ENCODE results near the gene ASCL5.
"Not testable (repeated sequence)": the region's sequence is repeated elsewhere in the genome, so short reads cannot be mapped to it uniquely, and the experiment has no call there.

ASCL5 gene

DNA sequence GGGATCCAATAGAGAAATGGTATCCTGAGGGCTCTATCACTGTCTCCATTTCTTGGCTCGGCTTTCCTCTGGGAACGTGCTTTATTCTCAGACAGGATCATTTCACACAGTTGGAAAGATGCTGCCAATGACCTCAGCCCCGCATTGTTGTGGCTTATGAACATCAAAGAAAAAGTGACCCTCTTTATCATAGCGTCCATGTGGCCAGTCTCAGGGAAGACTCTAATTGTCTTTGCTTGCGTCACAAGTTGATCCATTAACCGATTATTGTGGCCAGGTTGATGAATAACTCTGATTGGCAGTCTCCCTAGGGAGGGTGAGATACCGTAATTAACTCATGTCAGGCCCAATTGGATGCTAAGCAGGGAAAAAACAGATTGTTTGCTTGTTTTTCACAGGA, 37.7 kb upstream of the ASCL5 start:
- Histone ChIP-seq H3K4me3 (replicated peaks; ENCODE audit: low read depth, low read length) (no peak overlapping the region), H3K27me3 (replicated peaks; ENCODE audit: control insufficient read depth, insufficient read depth, low read length) (no peaks in the 10 kb centered on the region; the same call in 1 of the 2 replicates), H3K36me3 (ENCODE audit: control insufficient read depth, insufficient read depth, low read length) (no peaks in the 10 kb centered on the region)
- TF ChIP-seq, protein P1, sequence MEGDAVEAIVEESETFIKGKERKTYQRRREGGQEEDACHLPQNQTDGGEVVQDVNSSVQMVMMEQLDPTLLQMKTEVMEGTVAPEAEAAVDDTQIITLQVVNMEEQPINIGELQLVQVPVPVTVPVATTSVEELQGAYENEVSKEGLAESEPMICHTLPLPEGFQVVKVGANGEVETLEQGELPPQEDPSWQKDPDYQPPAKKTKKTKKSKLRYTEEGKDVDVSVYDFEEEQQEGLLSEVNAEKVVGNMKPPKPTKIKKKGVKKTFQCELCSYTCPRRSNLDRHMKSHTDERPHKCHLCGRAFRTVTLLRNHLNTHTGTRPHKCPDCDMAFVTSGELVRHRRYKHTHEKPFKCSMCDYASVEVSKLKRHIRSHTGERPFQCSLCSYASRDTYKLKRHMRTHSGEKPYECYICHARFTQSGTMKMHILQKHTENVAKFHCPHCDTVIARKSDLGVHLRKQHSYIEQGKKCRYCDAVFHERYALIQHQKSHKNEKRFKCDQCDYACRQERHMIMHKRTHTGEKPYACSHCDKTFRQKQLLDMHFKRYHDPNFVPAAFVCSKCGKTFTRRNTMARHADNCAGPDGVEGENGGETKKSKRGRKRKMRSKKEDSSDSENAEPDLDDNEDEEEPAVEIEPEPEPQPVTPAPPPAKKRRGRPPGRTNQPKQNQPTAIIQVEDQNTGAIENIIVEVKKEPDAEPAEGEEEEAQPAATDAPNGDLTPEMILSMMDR (IDR thresholded peaks at IDR 0.05; ENCODE audit: insufficient read depth, low read length, poor library complexity, severe bottlenecking): no peak
- DNase-seq (ENCODE audit: extremely low read depth, insufficient read length): no peak

- Histone ChIP-seq H3K4me3 (replicated peaks; ENCODE audit: low read depth, low read length) (no peak overlapping the region), H3K36me3 (ENCODE audit: control insufficient read depth, insufficient read depth, low read length) (no peaks in the 10 kb centered on the region), H3K27me3 (replicated peaks; ENCODE audit: control insufficient read depth, insufficient read depth, low read length) (no peaks in the 10 kb centered on the region; the same call in 1 of the 2 replicates)
- DNase-seq (ENCODE audit: extremely low read depth, insufficient read length): no peak
- TF ChIP-seq, protein P1 (IDR thresholded peaks at IDR 0.05; ENCODE audit: insufficient read depth, low read length, poor library complexity, severe bottlenecking): no peak
Observed at GRCh38 chr1:201163707-201164106, 36.7 kb upstream of the ASCL5 start.

DNA sequence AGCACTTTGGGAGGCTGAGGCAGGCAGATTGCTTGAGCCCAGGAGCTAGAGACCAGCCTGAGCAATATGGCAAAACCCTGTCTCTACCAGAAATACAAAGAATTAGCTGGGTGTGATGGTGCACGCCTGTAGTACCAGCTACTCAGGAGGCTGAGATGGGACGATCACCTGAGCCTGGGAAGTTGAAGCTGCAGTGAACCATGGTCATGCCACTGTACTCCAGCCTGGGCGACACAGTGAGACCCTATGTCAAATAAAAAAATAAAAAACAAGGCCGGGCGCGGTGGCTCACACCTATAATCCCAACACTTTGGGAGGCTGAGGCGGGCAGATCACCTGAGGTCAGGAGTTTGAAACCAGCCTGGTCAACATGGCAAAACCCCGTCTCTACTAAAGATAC, 36.1 kb upstream of the ASCL5 start:
- not testable (repeated sequence) for H3K36me3 ChIP-seq (ENCODE audit: control insufficient read depth, insufficient read depth, low read length); DNase-seq (ENCODE audit: extremely low read depth, insufficient read length); H3K27me3 ChIP-seq (replicated peaks; ENCODE audit: control insufficient read depth, insufficient read depth, low read length); H3K4me3 ChIP-seq (replicated peaks; ENCODE audit: low read depth, low read length)

DNA sequence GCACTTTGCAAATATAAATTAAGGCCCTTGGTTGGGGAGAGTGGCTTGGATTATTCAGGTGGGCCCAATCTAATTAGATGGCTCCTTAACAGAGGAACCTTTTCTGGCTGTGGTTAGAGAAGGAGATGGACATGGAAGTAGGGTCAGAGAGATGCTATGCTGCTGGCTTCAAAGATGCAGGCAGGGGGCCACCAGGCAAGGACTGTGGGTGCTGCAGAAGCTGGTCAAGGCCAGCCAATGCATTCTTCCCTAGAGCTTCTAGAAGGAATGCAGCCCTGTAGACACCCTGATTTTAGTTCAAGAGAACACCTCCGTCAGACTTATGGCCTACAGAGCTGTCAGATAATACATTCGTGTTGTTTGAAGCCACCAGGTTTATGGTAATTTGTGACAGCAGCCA, 31.0 kb upstream of the ASCL5 start:
- no peaks in the 10 kb centered on the region for H3K36me3 ChIP-seq (ENCODE audit: control insufficient read depth, insufficient read depth, low read length)
- no peak for DNase-seq (ENCODE audit: extremely low read depth, insufficient read length)
- H3K4me3 ChIP-seq (replicated peaks; ENCODE audit: low read depth, low read length): no peak overlapping the region
- H3K27me3 ChIP-seq (replicated peaks; ENCODE audit: control insufficient read depth, insufficient read depth, low read length): no peaks in the 10 kb centered on the region
- TF ChIP-seq, protein P1 (IDR thresholded peaks at IDR 0.05; ENCODE audit: insufficient read depth, low read length, poor library complexity, severe bottlenecking): no peak

- no peaks in the 10 kb centered on the region for H3K27me3 ChIP-seq (replicated peaks; ENCODE audit: control insufficient read depth, insufficient read depth, low read length)
- TF ChIP-seq, protein P1 (IDR thresholded peaks at IDR 0.05; ENCODE audit: insufficient read depth, low read length, poor library complexity, severe bottlenecking): no peak
- H3K4me3 ChIP-seq (replicated peaks; ENCODE audit: low read depth, low read length): no peak overlapping the region
- DNase-seq (ENCODE audit: extremely low read depth, insufficient read length): no peak
- H3K36me3 ChIP-seq (ENCODE audit: control insufficient read depth, insufficient read depth, low read length): no peaks in the 10 kb centered on the region; the same call in none of the 2 replicates
Observed at GRCh38 chr1:201156819-201157218, 29.8 kb upstream of the ASCL5 start.

DNA sequence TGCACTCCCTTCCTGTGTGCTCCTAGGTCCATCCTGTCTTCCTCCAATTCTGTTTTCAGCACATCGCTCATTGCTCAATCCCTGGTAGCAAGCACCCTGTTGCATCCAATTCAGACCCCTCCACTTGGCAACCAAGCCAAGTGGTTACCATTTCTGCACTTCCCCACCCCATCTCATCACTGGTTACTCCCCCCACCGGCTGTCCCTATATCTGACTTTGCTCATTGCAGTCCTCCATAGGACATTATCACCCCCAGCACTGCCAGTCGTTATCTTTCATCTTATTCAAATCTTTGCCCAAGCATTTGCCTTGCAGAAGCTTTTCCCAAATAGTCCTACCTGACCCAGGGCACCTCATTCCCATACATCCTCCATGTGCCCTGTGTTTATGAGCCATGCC, 29.4 kb upstream of the ASCL5 start:
- Histone ChIP-seq H3K4me3 (replicated peaks; ENCODE audit: low read depth, low read length) (no peak overlapping the region), H3K36me3 (ENCODE audit: control insufficient read depth, insufficient read depth, low read length) (no peaks in the 10 kb centered on the region; the same call in none of the 2 replicates), H3K27me3 (replicated peaks; ENCODE audit: control insufficient read depth, insufficient read depth, low read length) (no peaks in the 10 kb centered on the region)
- TF ChIP-seq, protein P1 (IDR thresholded peaks at IDR 0.05; ENCODE audit: insufficient read depth, low read length, poor library complexity, severe bottlenecking): no peak
- no peak for DNase-seq (ENCODE audit: extremely low read depth, insufficient read length)

Measured in GM06990 (cell line).